GM19324 (cell line): ENCODE data around the gene LMLN.
"Not testable (repeated sequence)": the region's sequence is repeated elsewhere in the genome, so short reads cannot be mapped to it uniquely, and the experiment has no call there.

Experiments
- ATAC-seq: cut with Tn5 transposase; IDR thresholded peaks from one replicate; pipeline ENCODE4 v1.9.1; 2021; ENCODE audit warnings: mild to moderate bottlenecking, moderate library complexity; ENCODE audit not compliant: unreplicated experiment, low FRiP score

Gene LMLN

GRCh38 chr3:198071602-198072287 is 111.7 kb downstream of the LMLN start:
- no peak for ATAC-seq

- no peak for ATAC-seq
Measured at GRCh38 chr3:198076722-198077308, 116.8 kb downstream of the LMLN start.

- ATAC-seq, result peak; percentile 34
Measured at GRCh38 chr3:198079771-198080520, 119.9 kb downstream of the LMLN start.

GRCh38 chr3:198080521-198081384 is 120.7 kb downstream of the LMLN start:
- ATAC-seq, result peak; percentile 62

DNA sequence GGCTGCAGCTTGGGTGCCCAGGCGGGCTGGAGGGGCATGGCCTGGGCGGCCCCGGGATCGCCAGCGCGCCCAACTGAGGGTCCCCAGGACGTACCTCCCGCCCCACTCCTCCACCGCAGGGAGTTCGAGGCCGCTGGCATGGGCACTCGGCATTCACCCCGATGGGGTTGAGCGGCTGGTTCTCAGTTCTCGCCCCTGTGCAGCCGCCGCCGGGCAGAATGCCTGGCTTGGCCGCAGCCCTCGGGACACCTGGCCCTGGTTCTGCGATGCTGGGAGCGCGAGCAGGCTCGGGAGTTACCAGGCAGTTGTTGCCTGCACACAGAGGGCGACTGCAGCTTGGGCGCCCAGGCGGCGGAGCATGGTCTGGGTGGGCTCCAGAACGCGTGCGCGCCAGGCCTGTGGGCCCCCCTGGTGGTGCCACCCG is 121.4 kb downstream of the LMLN start:
- no peak for ATAC-seq

- not testable (repeated sequence) for ATAC-seq
Measured at GRCh38 chr3:198082226-198082625, 122.2 kb downstream of the LMLN start.

DNA sequence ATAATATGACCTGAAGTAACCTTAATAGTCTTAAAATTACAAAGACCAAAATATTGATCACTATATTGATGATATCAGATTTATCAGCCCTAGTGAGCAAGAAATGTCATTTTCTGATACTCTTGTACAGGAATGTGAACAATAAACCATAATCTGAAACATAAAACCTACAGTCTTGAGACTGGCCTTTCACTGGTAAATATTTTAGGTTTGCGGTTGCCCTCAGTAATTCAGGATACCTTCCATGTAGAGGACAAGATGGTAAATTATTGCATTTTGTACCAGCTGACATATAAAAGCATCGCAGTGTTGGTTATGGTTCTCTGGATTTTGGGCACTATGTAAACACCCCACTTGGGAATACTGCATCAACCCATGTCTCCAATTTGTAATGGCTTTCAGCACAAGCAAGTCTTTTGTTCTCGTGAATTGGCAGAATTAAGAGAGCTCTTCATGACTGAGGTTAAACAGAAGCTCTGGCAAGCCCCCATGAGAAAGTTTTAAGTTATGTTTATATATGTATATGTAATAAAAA is 128.5 kb downstream of the LMLN start:
- no peak for ATAC-seq

GRCh38 chr3:198090795-198091332 is 130.8 kb downstream of the LMLN start:
- ATAC-seq, result no peak

DNA sequence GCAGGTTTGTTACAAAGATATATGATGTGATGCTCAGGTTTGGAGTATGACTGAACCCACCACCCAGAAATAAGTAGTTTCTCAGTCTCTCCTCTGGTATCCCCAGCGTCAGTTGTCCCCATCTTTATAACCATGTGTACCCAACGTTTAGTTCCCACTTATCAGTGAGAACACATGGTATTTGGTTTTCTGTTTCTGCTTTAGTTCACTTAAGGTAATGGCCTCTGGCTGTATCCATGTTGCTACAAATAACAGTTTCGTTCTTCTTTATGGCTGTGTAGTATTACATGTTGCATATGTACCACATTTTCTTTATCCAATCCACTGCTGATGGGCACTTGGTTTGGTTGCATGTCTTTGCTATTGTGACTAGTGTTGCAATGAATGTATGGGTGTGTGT is 132.3 kb downstream of the LMLN start:
- ATAC-seq, result no peak

DNA sequence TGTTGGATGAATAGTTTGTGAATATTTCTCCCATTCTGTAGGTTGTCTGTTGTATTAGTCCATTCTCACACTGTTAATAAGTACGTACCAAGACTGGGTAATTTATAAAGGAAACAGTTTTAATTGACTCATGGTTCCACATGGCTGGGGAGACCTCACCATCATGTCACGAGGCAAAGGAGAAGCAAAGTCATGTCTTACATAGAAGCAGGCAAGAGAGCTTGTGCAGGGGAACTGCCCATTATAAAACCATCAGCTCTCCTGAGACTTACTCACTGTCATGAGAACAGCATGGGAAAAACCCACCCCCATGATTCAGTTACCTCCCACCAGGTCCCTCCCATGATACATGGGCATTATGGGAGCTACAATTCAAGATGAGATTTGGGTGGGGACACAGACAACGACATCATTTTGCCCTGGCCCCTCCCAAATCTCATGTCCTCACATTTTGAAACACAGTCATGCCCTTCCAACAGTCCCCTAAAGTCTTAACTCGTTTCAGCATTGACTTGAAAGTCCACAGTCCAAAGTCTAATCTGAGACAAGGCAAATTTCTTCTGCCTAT is 133.2 kb downstream of the LMLN start:
- no peak for ATAC-seq
